ENCODE results near the gene CRYBG3.

CRYBG3 gene

DNA sequence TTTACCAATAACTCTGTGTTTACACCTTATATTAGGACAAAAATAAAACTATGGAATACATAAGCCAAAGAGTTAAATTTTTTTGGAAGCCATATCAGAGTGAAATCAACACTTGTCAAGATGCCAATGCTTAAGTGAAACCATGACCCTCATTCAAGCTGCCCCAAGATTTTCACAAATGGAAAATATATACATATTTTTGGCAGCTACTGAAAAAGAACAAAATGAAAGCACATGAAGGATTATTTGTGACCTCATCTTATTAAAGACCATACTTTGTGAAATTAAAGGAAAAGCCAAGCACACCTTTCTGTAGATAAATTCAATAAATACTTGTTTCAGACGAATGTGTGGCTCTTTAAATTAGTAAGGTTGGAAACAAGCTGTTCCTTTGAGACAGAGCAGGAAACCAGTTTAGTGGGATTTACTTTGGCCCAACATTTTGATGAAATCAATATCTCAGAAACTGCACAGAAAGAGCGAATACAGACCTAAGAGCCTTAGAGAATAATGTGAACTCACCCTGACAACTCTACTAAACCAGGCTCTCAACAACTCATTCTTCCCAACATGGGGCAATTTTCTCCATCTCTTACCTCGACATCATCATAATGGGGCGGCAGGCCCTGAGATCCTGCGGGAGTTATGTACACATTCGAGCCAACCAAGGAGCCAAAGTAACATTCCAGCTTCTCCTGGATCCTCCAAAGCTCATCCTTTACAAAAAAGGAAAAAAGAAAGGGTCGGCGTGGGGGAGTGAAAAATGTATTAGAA, 139.4 kb downstream of the CRYBG3 start:
- Histone ChIP-seq H3K79me1 (ENCODE audit: low read length) (peaks cover 3% of the 10 kb centered on the region), H3K4me1 (ENCODE audit: control insufficient read depth, low read depth, low read length) (no peaks in the 10 kb centered on the region), H3K27ac (ENCODE audit: low read depth, low read length) (no peak overlapping the region), H3K4me2 (ENCODE audit: low read length) (no peak overlapping the region), H3K4ac (ENCODE audit: low read depth, low read length) (no peak overlapping the region), H2BK5ac (ENCODE audit: low read length) (no peak overlapping the region), H3K4me3 (ENCODE audit: low read length) (no peak overlapping the region), H3K27me3 (ENCODE audit: insufficient read depth, low read length, poor library complexity) (no peaks in the 10 kb centered on the region), H3K79me2 (ENCODE audit: control insufficient read depth, insufficient read depth, low read length) (peaks cover 2% of the 10 kb centered on the region), H4K5ac (ENCODE audit: low read length) (no peak overlapping the region), H2BK120ac (ENCODE audit: low read depth, low read length) (no peak overlapping the region), H3K23ac (ENCODE audit: low read length) (no peak overlapping the region), H3K56ac (ENCODE audit: low read length) (no peak overlapping the region), H3K9ac (ENCODE audit: low read length) (no peak overlapping the region), H2BK15ac (replicated peaks; ENCODE audit: low read depth) (no peak overlapping the region), H3K18ac (ENCODE audit: low read length) (no peak overlapping the region), H3K36me3 (ENCODE audit: control insufficient read depth, insufficient read depth, low read length) (no peaks in the 10 kb centered on the region), H4K8ac (ENCODE audit: low read depth, low read length) (no peak overlapping the region), H2AK5ac (ENCODE audit: low read length) (no peak overlapping the region)
- DNase-seq = no peak
- no CpG with 5 or more reads among the region's 8 CpGs for WGBS (ENCODE audit: extremely low coverage, insufficient coverage, low lambda C conversion rate)

DNA sequence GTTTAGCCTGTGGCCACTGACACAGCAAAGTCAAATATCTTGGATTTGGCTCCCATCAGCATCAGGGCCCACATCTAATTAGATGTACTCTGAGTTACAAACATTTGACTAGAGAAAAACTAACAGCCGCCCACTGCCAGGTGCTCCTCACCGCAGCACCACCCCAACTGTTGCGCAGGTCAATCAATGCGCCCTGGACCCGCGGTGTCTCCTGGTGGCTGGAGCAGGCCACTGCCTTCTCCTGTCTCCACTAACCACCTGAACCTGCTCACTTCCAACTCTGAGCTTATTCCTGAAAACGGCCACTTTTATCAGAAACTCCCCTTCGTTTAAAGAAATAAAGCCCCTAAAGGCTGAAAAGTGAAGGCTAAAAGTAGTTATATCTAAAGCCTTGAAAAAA, 146.2 kb downstream of the CRYBG3 start:
- H3K79me1 ChIP-seq (ENCODE audit: low read length) = peaks cover 4% of the 10 kb centered on the region
- H3K27ac ChIP-seq (ENCODE audit: low read depth, low read length) = no peak overlapping the region
- H3K9ac ChIP-seq (ENCODE audit: low read length) = no peak overlapping the region
- DNase-seq = peak; percentile 16
- no peak overlapping the region for H3K23ac ChIP-seq (ENCODE audit: low read length)
- no peaks in the 10 kb centered on the region for H3K27me3 ChIP-seq (ENCODE audit: insufficient read depth, low read length, poor library complexity)
- no peak overlapping the region for H2AK5ac ChIP-seq (ENCODE audit: low read length)
- no peaks in the 10 kb centered on the region for H3K4me1 ChIP-seq (ENCODE audit: control insufficient read depth, low read depth, low read length)
- H2BK15ac ChIP-seq (replicated peaks; ENCODE audit: low read depth) = no peak overlapping the region
- no peak overlapping the region for H4K5ac ChIP-seq (ENCODE audit: low read length)
- no peak overlapping the region for H3K4me2 ChIP-seq (ENCODE audit: low read length)
- H3K18ac ChIP-seq (ENCODE audit: low read length) = no peak overlapping the region
- no peak overlapping the region for H2BK120ac ChIP-seq (ENCODE audit: low read depth, low read length)
- H3K4me3 ChIP-seq (ENCODE audit: low read length) = no peak overlapping the region
- H3K36me3 ChIP-seq (ENCODE audit: control insufficient read depth, insufficient read depth, low read length) = no peaks in the 10 kb centered on the region
- WGBS (ENCODE audit: extremely low coverage, insufficient coverage, low lambda C conversion rate) = no CpG with 5 or more reads among the region's 8 CpGs
- no peak overlapping the region for H3K4ac ChIP-seq (ENCODE audit: low read depth, low read length)
- no peak overlapping the region for H2BK5ac ChIP-seq (ENCODE audit: low read length)
- peaks cover 2% of the 10 kb centered on the region for H3K79me2 ChIP-seq (ENCODE audit: control insufficient read depth, insufficient read depth, low read length)
- H4K8ac ChIP-seq (ENCODE audit: low read depth, low read length) = no peak overlapping the region
- no peak overlapping the region for H3K56ac ChIP-seq (ENCODE audit: low read length)

- H4K8ac ChIP-seq (ENCODE audit: low read depth, low read length) = no peak overlapping the region
- no peak overlapping the region for H3K4me3 ChIP-seq (ENCODE audit: low read length)
- WGBS (ENCODE audit: extremely low coverage, insufficient coverage, low lambda C conversion rate) = no CpG with 5 or more reads among the region's 1 CpG
- no peak overlapping the region for H2BK15ac ChIP-seq (replicated peaks; ENCODE audit: low read depth)
- H3K79me1 ChIP-seq (ENCODE audit: low read length) = peaks cover 4% of the 10 kb centered on the region
- no peak overlapping the region for H2AK5ac ChIP-seq (ENCODE audit: low read length)
- H3K9ac ChIP-seq (ENCODE audit: low read length) = no peak overlapping the region
- H3K27ac ChIP-seq (ENCODE audit: low read depth, low read length) = no peak overlapping the region
- no peak overlapping the region for H3K4ac ChIP-seq (ENCODE audit: low read depth, low read length)
- no peaks in the 10 kb centered on the region for H3K27me3 ChIP-seq (ENCODE audit: insufficient read depth, low read length, poor library complexity)
- no peaks in the 10 kb centered on the region for H3K36me3 ChIP-seq (ENCODE audit: control insufficient read depth, insufficient read depth, low read length)
- H3K56ac ChIP-seq (ENCODE audit: low read length) = no peak overlapping the region
- H3K23ac ChIP-seq (ENCODE audit: low read length) = no peak overlapping the region
- H2BK120ac ChIP-seq (ENCODE audit: low read depth, low read length) = no peak overlapping the region
- H3K4me1 ChIP-seq (ENCODE audit: control insufficient read depth, low read depth, low read length) = no peaks in the 10 kb centered on the region
- H3K79me2 ChIP-seq (ENCODE audit: control insufficient read depth, insufficient read depth, low read length) = peaks cover 2% of the 10 kb centered on the region
- H4K5ac ChIP-seq (ENCODE audit: low read length) = no peak overlapping the region
- H2BK5ac ChIP-seq (ENCODE audit: low read length) = no peak overlapping the region
- no peak overlapping the region for H3K4me2 ChIP-seq (ENCODE audit: low read length)
- H3K18ac ChIP-seq (ENCODE audit: low read length) = no peak overlapping the region
- no peak for DNase-seq
Observed at GRCh38 chr3:97968376-97968775, 146.6 kb downstream of the CRYBG3 start.

- H4K5ac ChIP-seq (ENCODE audit: low read length) = no peak overlapping the region
- peaks cover 2% of the 10 kb centered on the region for H3K79me2 ChIP-seq (ENCODE audit: control insufficient read depth, insufficient read depth, low read length)
- no peak overlapping the region for H3K4ac ChIP-seq (ENCODE audit: low read depth, low read length)
- H3K79me1 ChIP-seq (ENCODE audit: low read length) = peaks cover 2% of the 10 kb centered on the region
- no peak overlapping the region for H3K18ac ChIP-seq (ENCODE audit: low read length)
- no peak overlapping the region for H2BK120ac ChIP-seq (ENCODE audit: low read depth, low read length)
- no peak overlapping the region for H3K56ac ChIP-seq (ENCODE audit: low read length)
- H2AK5ac ChIP-seq (ENCODE audit: low read length) = no peak overlapping the region
- no peak overlapping the region for H2BK15ac ChIP-seq (replicated peaks; ENCODE audit: low read depth)
- H3K27me3 ChIP-seq (ENCODE audit: insufficient read depth, low read length, poor library complexity) = no peaks in the 10 kb centered on the region
- H3K4me3 ChIP-seq (ENCODE audit: low read length) = no peak overlapping the region
- no peak for DNase-seq
- H2BK5ac ChIP-seq (ENCODE audit: low read length) = no peak overlapping the region
- WGBS (ENCODE audit: extremely low coverage, insufficient coverage, low lambda C conversion rate) = no CpG with 5 or more reads among the region's 5 CpGs
- no peaks in the 10 kb centered on the region for H3K4me1 ChIP-seq (ENCODE audit: control insufficient read depth, low read depth, low read length)
- H3K23ac ChIP-seq (ENCODE audit: low read length) = no peak overlapping the region
- no peaks in the 10 kb centered on the region for H3K36me3 ChIP-seq (ENCODE audit: control insufficient read depth, insufficient read depth, low read length)
- H4K8ac ChIP-seq (ENCODE audit: low read depth, low read length) = no peak overlapping the region
- H3K4me2 ChIP-seq (ENCODE audit: low read length) = no peak overlapping the region
- no peak overlapping the region for H3K27ac ChIP-seq (ENCODE audit: low read depth, low read length)
- H3K9ac ChIP-seq (ENCODE audit: low read length) = no peak overlapping the region
Observed at GRCh38 chr3:97969541-97969940, 147.7 kb downstream of the CRYBG3 start.

GRCh38 chr3:97970156-97970555, 148.3 kb downstream of the CRYBG3 start:
- Histone ChIP-seq H3K27ac (ENCODE audit: low read depth, low read length) (no peak overlapping the region), H3K23ac (ENCODE audit: low read length) (no peak overlapping the region), H2AK5ac (ENCODE audit: low read length) (no peak overlapping the region), H2BK120ac (ENCODE audit: low read depth, low read length) (no peak overlapping the region), H3K4me1 (ENCODE audit: control insufficient read depth, low read depth, low read length) (no peaks in the 10 kb centered on the region), H3K9ac (ENCODE audit: low read length) (no peak overlapping the region), H4K5ac (ENCODE audit: low read length) (no peak overlapping the region), H3K4me3 (ENCODE audit: low read length) (no peak overlapping the region), H3K18ac (ENCODE audit: low read length) (no peak overlapping the region), H3K27me3 (ENCODE audit: insufficient read depth, low read length, poor library complexity) (no peaks in the 10 kb centered on the region), H3K56ac (ENCODE audit: low read length) (no peak overlapping the region), H3K79me2 (ENCODE audit: control insufficient read depth, insufficient read depth, low read length) (peaks cover 2% of the 10 kb centered on the region), H3K4ac (ENCODE audit: low read depth, low read length) (no peak overlapping the region), H4K8ac (ENCODE audit: low read depth, low read length) (no peak overlapping the region), H2BK5ac (ENCODE audit: low read length) (no peak overlapping the region), H3K36me3 (ENCODE audit: control insufficient read depth, insufficient read depth, low read length) (no peaks in the 10 kb centered on the region), H3K79me1 (ENCODE audit: low read length) (peaks cover 2% of the 10 kb centered on the region), H3K4me2 (ENCODE audit: low read length) (no peak overlapping the region), H2BK15ac (replicated peaks; ENCODE audit: low read depth) (no peak overlapping the region)
- no peak for DNase-seq
- WGBS (ENCODE audit: extremely low coverage, insufficient coverage, low lambda C conversion rate) = no CpG with 5 or more reads among the region's 1 CpG

Measured in mesendoderm (in vitro differentiated cells).